K562 (cell line): Measurements from ENCODE around the gene CMSS1. TPM values are rescaled to one million over a fixed set of nuclear protein-coding genes. Genes with fewer than 3 reads are reported as not detected.
A peak's percentile ranks its signal among the peaks of the same experiment; 100 is the strongest.

ENCODE experiments used
- ATAC-seq: fragments of 200-7000 bp; cut with Tn5 transposase; 3 replicates; pipeline ENCODE4 v1.9.1; 2020; ENCODE audit warnings: moderate library complexity
- BruUV-seq: library from RNA; stranded (reverse); fragments of 400-500 nt; replicated peaks from 2 replicates; lab custom pipeline; 2021; lab: Mats Ljungman, UMichigan
- CTCF ChIA-PET: fragments of 300-600 bp; formaldehyde crosslinking; extraction: SDS; loops from one replicate; lab custom pipeline; 2021; ENCODE audit warnings: low intra/inter-chr PET ratio; lab: Yijun Ruan, JAX
- POLR2A ChIA-PET: fragments of 300-600, 350-650 bp; sonication (Branson Sonifier 250); formaldehyde crosslinking; extraction: SDS; loops from one replicate; lab custom pipeline; 2021; ENCODE audit warnings: antibody characterized with exemption, inconsistent platforms; lab: Yijun Ruan, JAX
- DNase-seq, 4 experiments: peaks; one replicate each; pipeline versions ENCODE4 v3.0.0 to v3.0.0-alpha.2; 2011 to 2018; ENCODE audit warnings: low spot score in 3 of 4, mixed read lengths in 3 of 4; ENCODE audit errors: extremely low read depth in 1 of 4
- FAIRE-seq: peaks from 2 replicates; lab custom pipeline; 2011; peaks lifted over from hg19 to GRCh38; lab: Jason Lieb, UNC
- H2AFZ ChIP-seq: 2 replicates; pipeline ENCODE4 v1.6.0; 2011; ENCODE audit warnings: low read depth, low read length, control low read depth, inconsistent platforms
- H3K27ac ChIP-seq: fragments of 200-600 bp; 3 replicates; pipeline ENCODE4 v1.8.0; 2011; ENCODE audit warnings: low read depth, mild to moderate bottlenecking, control low read depth, inconsistent platforms, low read length, moderate library complexity, mixed read lengths; ENCODE audit errors: extremely low read depth
- H3K27me3 ChIP-seq, 2 experiments: fragments of 300-600 bp in 1 of 2; 2 replicates in 1 of 2; 3 replicates in 1 of 2; pipeline versions ENCODE4 v1.6.0 to v1.8.0; 2011; ENCODE audit warnings: inconsistent platforms in 2 of 2, low read length in 2 of 2, mild to moderate bottlenecking in 1 of 2, mixed read lengths in 1 of 2, moderate library complexity in 1 of 2; ENCODE audit not compliant: control insufficient read depth in 2 of 2, insufficient read depth in 2 of 2
- H3K36me3 ChIP-seq: fragments of 300-600 bp; 3 replicates; pipeline ENCODE4 v1.8.0; 2011; ENCODE audit warnings: mild to moderate bottlenecking, low read length, inconsistent platforms; ENCODE audit not compliant: control insufficient read depth, insufficient read depth
- H3K4me1 ChIP-seq, 2 experiments: fragments of 200-600 bp in 1 of 2; replicated peaks in 1 of 2; 2 replicates in 1 of 2; 3 replicates in 1 of 2; pipeline versions ENCODE4 v1.5.1 to v1.8.0; 2011; ENCODE audit warnings: inconsistent platforms in 2 of 2, low read length in 2 of 2, mild to moderate bottlenecking in 1 of 2, mixed read lengths in 1 of 2, moderate library complexity in 1 of 2; ENCODE audit not compliant: control insufficient read depth in 2 of 2, insufficient read depth in 2 of 2
- H3K4me2 ChIP-seq: 2 replicates; pipeline ENCODE4 v1.6.1; 2011; ENCODE audit warnings: low read length, control low read depth, inconsistent platforms, mixed read lengths; ENCODE audit not compliant: insufficient read depth
- H3K4me3 ChIP-seq: fragments of 200-600 bp; sonication (generic), shearing (Covaris generic); 2 replicates; pipeline ENCODE4 v1.5.1; 2016; ENCODE audit warnings: control low read depth, inconsistent platforms
- H3K79me2 ChIP-seq: fragments of 200-600 bp; 3 replicates; pipeline ENCODE4 v1.8.0; 2011; ENCODE audit warnings: low read length, inconsistent platforms; ENCODE audit not compliant: control insufficient read depth, insufficient read depth
- H3K9ac ChIP-seq, 2 experiments: 2 replicates each; pipeline versions ENCODE4 v1.6.0 to v1.6.1; 2011; ENCODE audit warnings: low read depth in 2 of 2, low read length in 2 of 2, control low read depth in 1 of 2, inconsistent platforms in 1 of 2, mild to moderate bottlenecking in 1 of 2, mixed read lengths in 1 of 2; ENCODE audit not compliant: insufficient read depth in 1 of 2
- H3K9me1 ChIP-seq: one replicate; pipeline ENCODE4 v1.6.0; 2011; ENCODE audit warnings: inconsistent platforms, mild to moderate bottlenecking, low read length, moderate library complexity; ENCODE audit not compliant: control insufficient read depth, insufficient read depth
- H3K9me3 ChIP-seq: replicated peaks from 2 replicates; pipeline ENCODE4 v1.5.1; 2011; ENCODE audit warnings: low read depth, low read length, inconsistent platforms; ENCODE audit not compliant: control insufficient read depth, insufficient read depth
- H4K20me1 ChIP-seq: replicated peaks from 2 replicates; pipeline ENCODE4 v1.6.1; 2011; ENCODE audit warnings: low read length, inconsistent platforms, mixed read lengths; ENCODE audit not compliant: control insufficient read depth, insufficient read depth
- CBX1 ChIP-seq: sonication (generic); IDR thresholded peaks from 2 replicates; pipeline ENCODE4 v1.6.1; 2016; ENCODE audit warnings: antibody characterized with exemption, low read depth, mild to moderate bottlenecking
- CBX5 ChIP-seq: IDR thresholded peaks from 2 replicates; pipeline ENCODE4 v1.6.1; 2014; ENCODE audit warnings: low read depth, borderline replicate concordance
- CREBBP ChIP-seq: IDR thresholded peaks from one replicate; pipeline ENCODE4 v1.6.1; 2012; ENCODE audit warnings: low read depth, mild to moderate bottlenecking, control low read depth, inconsistent platforms, low read length
- DNMT1 ChIP-seq: fragments of 450-650 bp; IDR thresholded peaks from 2 replicates; pipeline ENCODE4 v1.6.1; 2016; ENCODE audit warnings: antibody characterized with exemption, mild to moderate bottlenecking
- E2F4 ChIP-seq: sonication (generic); formaldehyde crosslinking; IDR thresholded peaks from 2 replicates; pipeline ENCODE4 v1.8.0; 2022; ENCODE audit warnings: mild to moderate bottlenecking, low read depth, missing genetic modification reagents
- E2F5 ChIP-seq: sonication (generic); formaldehyde crosslinking; IDR thresholded peaks from 2 replicates; pipeline ENCODE4 v1.8.0; 2022; ENCODE audit warnings: mild to moderate bottlenecking, missing genetic modification reagents
- ERF ChIP-seq: fragments of 450-650 bp; formaldehyde crosslinking; IDR thresholded peaks from 2 replicates; pipeline ENCODE4 v1.4.0; 2020; ENCODE audit warnings: mild to moderate bottlenecking, mixed read lengths
- ILK ChIP-seq: fragments of 450-650 bp; IDR thresholded peaks from 2 replicates; pipeline ENCODE4 v1.6.1; 2016; ENCODE audit warnings: missing genetic modification characterization, low read depth, mild to moderate bottlenecking, missing compliant biosample characterization, moderate library complexity, borderline replicate concordance
- KHSRP ChIP-seq: fragments of 450-650 bp; IDR thresholded peaks from 2 replicates; pipeline ENCODE4 v1.6.1; 2017
- MED1 ChIP-seq: sonication (generic); formaldehyde crosslinking; IDR thresholded peaks from 2 replicates; pipeline ENCODE4 v1.8.1; 2023; ENCODE audit warnings: missing genetic modification reagents, borderline replicate concordance
- MEIS2 ChIP-seq: fragments of 450-650 bp; IDR thresholded peaks from 2 replicates; pipeline ENCODE4 v1.6.1; 2014; ENCODE audit warnings: mild to moderate bottlenecking; ENCODE audit not compliant: partially characterized antibody
- OTX1 ChIP-seq: fragments of 450-650 bp; formaldehyde crosslinking; IDR thresholded peaks from 2 replicates; pipeline ENCODE4 v1.4.0; 2022; ENCODE audit warnings: mild to moderate bottlenecking
- PHF20 ChIP-seq: fragments of 450-650 bp; IDR thresholded peaks from 2 replicates; pipeline ENCODE4 v1.6.1; 2018; ENCODE audit not compliant: partially characterized antibody
- RBFOX2 ChIP-seq: fragments of 200-400 bp; formaldehyde crosslinking; IDR thresholded peaks from 2 replicates; pipeline ENCODE4 v1.6.1; 2017; ENCODE audit warnings: low read depth, mild to moderate bottlenecking, low read length, moderate library complexity
- RCOR1 ChIP-seq, 2 experiments: IDR thresholded peaks; 2 replicates each; pipeline ENCODE4 v1.6.1; 2012; ENCODE audit warnings: low read depth in 2 of 2, low read length in 2 of 2, borderline replicate concordance in 1 of 2, improper control_type of control experiment in 1 of 2
- SMC3 ChIP-seq: conservative IDR thresholded peaks from 2 replicates; pipeline ENCODE4 v1.6.1; 2011; ENCODE audit warnings: low read depth, low read length, improper control_type of control experiment; ENCODE audit not compliant: insufficient read depth
- TCF3 ChIP-seq: sonication (generic); formaldehyde crosslinking; IDR thresholded peaks from 2 replicates; pipeline ENCODE4 v1.4.0; 2020; ENCODE audit warnings: mild to moderate bottlenecking, missing genetic modification reagents
- ZNF232 ChIP-seq: sonication (generic); formaldehyde crosslinking; IDR thresholded peaks from 2 replicates; pipeline ENCODE4 v1.8.0; 2022; ENCODE audit warnings: mild to moderate bottlenecking, missing genetic modification reagents
- ZSCAN29 ChIP-seq: fragments of 450-650 bp; IDR thresholded peaks from 2 replicates; pipeline ENCODE4 v1.6.1; 2017
- in situ Hi-C: fragments of 300-500 bp; cut with MboI; formaldehyde crosslinking; loops from 4 replicates; pipeline ENCODE4 v1.15.0; 2018; ENCODE audit warnings: inconsistent platforms, mixed read lengths
- intact Hi-C: fragments of 100-400 bp; cut with micrococcal nuclease; formaldehyde crosslinking; loops from 2 replicates; pipeline ENCODE4 v1.14.2; 2022
- polyA plus RNA-seq, 8 experiments: library from polyadenylated mRNA; depleted of rRNA in 4 of 8; stranded (reverse) in 5 of 8; unstranded in 3 of 8; fragments of >200 nt; fragmentation: Nextera tagmentation in 2 of 8; fragmentation: Illumina TruSeq in 1 of 8; extraction: Ambion mirVana in 2 of 8; extraction: Trizol in 1 of 8; gene quantifications; 2 replicates each; pipeline versions ENCODE4 v1.2.1 to v1.2.3, GENCODE V29; 2011 to 2014; ENCODE audit warnings: inconsistent platforms in 1 of 8, missing spikeins in 1 of 8
- total RNA-seq, 7 experiments: library from RNA; depleted of rRNA in 6 of 7; stranded (reverse); fragments of >200 nt in 6 of 7; fragmentation: Illumina TruSeq in 2 of 7; extraction: Trizol in 2 of 7; gene quantifications; 2 replicates each; pipeline versions ENCODE4 v1.2.1 to v1.2.3, GENCODE V29; 2011 to 2021; ENCODE audit warnings: low replicate concordance in 1 of 7

Gene CMSS1
- total and polyA plus RNA-seq, 9 of the 15 experiments (the other 6 are each of a cell fraction or from before 2014, with no cell fraction given) = 46.9 to 109 (median 72.3) TPM

- peaks cover 0 to 12% of the 10 kb centered on the region in 2 experiments; a peak in 3 of 5 replicates for H3K4me1 ChIP-seq
- H3K9ac ChIP-seq = no peak overlapping the region
- no peak for FAIRE-seq
- H4K20me1 ChIP-seq = no peaks in the 10 kb centered on the region
- DNase-seq = no peak
- intact Hi-C loops (no loop called here), in situ Hi-C loops (no loop called here)
- no TSS peak for BruUV-seq
- no peak overlapping the region for H3K27ac ChIP-seq
- no peak overlapping the region for H3K4me3 ChIP-seq
- H3K9me3 ChIP-seq = no peaks in the 10 kb centered on the region; the same call in 1 of the 2 replicates
- H3K27me3 ChIP-seq = no peaks in the 10 kb centered on the region
- no peak for TF ChIP-seq CBX1
- no peak for TF ChIP-seq KHSRP
- no peak for TF ChIP-seq E2F5 (CRISPR knock-in tag)
- TF ChIP-seq DNMT1 = no peak
- no peak for TF ChIP-seq MED1 (CRISPR knock-in tag)
- TF ChIP-seq SMC3 = no peak
- no peak for TF ChIP-seq ILK
- TF ChIP-seq E2F4 = no peak
- TF ChIP-seq RCOR1 (IDR thresholded peaks at IDR 0.05; ENCODE audit: borderline replicate concordance in 1 of 2, low read depth in 2 of 2, low read length in 2 of 2) = peak in 1 of 2 experiments; percentile 68; a peak in 1 of 4 replicates
- TF ChIP-seq ZNF232 (CRISPR knock-in tag) = no peak
- TF ChIP-seq ERF (CRISPR knock-in tag) = no peak
- TF ChIP-seq TCF3 (CRISPR knock-in tag) = peak; percentile 26; the same call in 1 of the 2 replicates
- TF ChIP-seq CREBBP = no peak
- TF ChIP-seq OTX1 (CRISPR knock-in tag) = no peak
- TF ChIP-seq MEIS2 = peak; percentile 55
- TF ChIP-seq ZSCAN29 = no peak
- no peak for TF ChIP-seq CBX5
- TF ChIP-seq PHF20 = no peak
- no peak for TF ChIP-seq RBFOX2
- no peak overlapping the region for H3K4me2 ChIP-seq
- POLR2A ChIA-PET = interaction anchor here (0.7 to 1.0 kb wide), 2 partner anchors 11 to 16 kb away, joined by 3 to 4 read pairs; no protein-coding TSS in a partner anchor
- no peaks in the 10 kb centered on the region for H3K9me1 ChIP-seq
- peak; percentile 49; the same call in 2 of the 3 replicates for ATAC-seq
- CTCF ChIA-PET = no interaction called here
- H3K36me3 ChIP-seq = no peaks in the 10 kb centered on the region; the same call in 2 of the 3 replicates
- H2AFZ ChIP-seq = no peak overlapping the region
- no peaks in the 10 kb centered on the region for H3K79me2 ChIP-seq
Measured at GRCh38 chr3:100106094-100106493, 288.4 kb downstream of the CMSS1 start.
